Fibroblast of villous mesenchyme (primary cell): ENCODE measurements around the gene DNAH2. TPM values are rescaled to one million over a fixed set of nuclear protein-coding genes. Genes with fewer than 3 reads are reported as not detected.
A peak's percentile ranks its signal among the peaks of the same experiment; 100 is the strongest.

Source experiments
- DNase-seq: peaks from one replicate; pipeline ENCODE4 v3.0.0-alpha.2; 2010; ENCODE audit warnings: low read depth
- H3K4me3 ChIP-seq: 2 replicates; pipeline ENCODE4 v1.5.1; 2011; ENCODE audit warnings: low read depth, mild to moderate bottlenecking, low read length
- CTCF ChIP-seq: IDR thresholded peaks from 2 replicates; pipeline ENCODE4 v1.5.1; 2012; ENCODE audit warnings: low read depth, mild to moderate bottlenecking, low read length; ENCODE audit not compliant: insufficient read depth
- total RNA-seq: library from RNA; depleted of rRNA; stranded (reverse); fragments of >200 nt; gene quantifications from 2 replicates; pipeline ENCODE4 v1.2.3, GENCODE V29; 2012

DNAH2 gene
- total RNA-seq, 1 donor: 0.43 TPM

GRCh38 chr17:7841396-7841914 is 123.9 kb downstream of the DNAH2 start:
- TF ChIP-seq CTCF: no peak
- peak overlapping the region; percentile 79 for H3K4me3 ChIP-seq
- peak; percentile 90 for DNase-seq

GRCh38 chr17:7841915-7842379 is 124.4 kb downstream of the DNAH2 start:
- peak overlapping the region; percentile 79 for H3K4me3 ChIP-seq

GRCh38 chr17:7842380-7843256 is 125.1 kb downstream of the DNAH2 start:
- peak; percentile 94 for DNase-seq
- peak overlapping the region; percentile 79 for H3K4me3 ChIP-seq
- TF ChIP-seq CTCF: no peak

More at GRCh38 chr17:7841915-7842379, 124.4 kb downstream of the DNAH2 start:
- peak; percentile 87 for DNase-seq
- no peak for TF ChIP-seq CTCF

- peak overlapping the region; percentile 79 for H3K4me3 ChIP-seq
- no peak for DNase-seq
- TF ChIP-seq CTCF: no peak
Measured at GRCh38 chr17:7843257-7843535, 125.7 kb downstream of the DNAH2 start.

GRCh38 chr17:7843536-7844291 is 126.2 kb downstream of the DNAH2 start:
- peak overlapping the region; percentile 79 for H3K4me3 ChIP-seq
- DNase-seq: peak; percentile 92
- TF ChIP-seq CTCF: no peak

- TF ChIP-seq CTCF: no peak
- H3K4me3 ChIP-seq: peak overlapping the region; percentile 79
- peak; percentile 96 for DNase-seq
Measured at GRCh38 chr17:7844292-7845154, 127.0 kb downstream of the DNAH2 start.
